Retinal pigment epithelial cell (primary cell): Measurements from ENCODE around the gene ARMC5.
"Not testable (repeated sequence)": the region's sequence is repeated elsewhere in the genome, so short reads cannot be mapped to it uniquely, and the experiment has no call there.

ENCODE experiments used
- DNase-seq: peaks from one replicate; pipeline ENCODE4 v3.0.0-alpha.2; 2010; ENCODE audit warnings: low read depth
- H3K4me3 ChIP-seq: 2 replicates; pipeline ENCODE4 v1.5.1; 2011; ENCODE audit warnings: mild to moderate bottlenecking, low read length, control low read depth, moderate library complexity
- TF ChIP-seq, protein P1 (sequence below): conservative IDR thresholded peaks from 2 replicates; pipeline ENCODE4 v1.5.1; 2011; ENCODE audit warnings: low read depth, low read length, control low read depth, inconsistent platforms

ARMC5 gene

DNA sequence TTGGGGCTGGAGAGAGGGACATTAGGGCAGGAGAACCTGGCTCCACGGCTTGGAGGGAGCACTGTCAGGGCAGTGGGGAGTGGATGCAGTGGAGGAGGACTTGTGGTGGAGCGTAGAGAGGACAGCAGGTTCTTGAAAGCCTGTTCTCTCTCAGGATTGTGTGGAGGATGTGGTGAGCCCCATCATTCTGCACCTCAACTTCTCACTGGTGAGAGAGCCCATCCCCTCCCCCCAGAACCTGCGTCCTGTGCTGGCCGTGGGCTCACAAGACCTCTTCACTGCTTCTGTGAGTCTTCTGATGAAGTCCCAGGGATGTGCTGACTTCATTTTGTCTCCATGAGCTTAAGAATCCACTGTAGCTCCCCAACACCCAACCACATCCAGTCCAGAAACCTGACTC, 44.6 kb upstream of the ARMC5 start:
- H3K4me3 ChIP-seq: no peak overlapping the region
- TF ChIP-seq, protein P1, sequence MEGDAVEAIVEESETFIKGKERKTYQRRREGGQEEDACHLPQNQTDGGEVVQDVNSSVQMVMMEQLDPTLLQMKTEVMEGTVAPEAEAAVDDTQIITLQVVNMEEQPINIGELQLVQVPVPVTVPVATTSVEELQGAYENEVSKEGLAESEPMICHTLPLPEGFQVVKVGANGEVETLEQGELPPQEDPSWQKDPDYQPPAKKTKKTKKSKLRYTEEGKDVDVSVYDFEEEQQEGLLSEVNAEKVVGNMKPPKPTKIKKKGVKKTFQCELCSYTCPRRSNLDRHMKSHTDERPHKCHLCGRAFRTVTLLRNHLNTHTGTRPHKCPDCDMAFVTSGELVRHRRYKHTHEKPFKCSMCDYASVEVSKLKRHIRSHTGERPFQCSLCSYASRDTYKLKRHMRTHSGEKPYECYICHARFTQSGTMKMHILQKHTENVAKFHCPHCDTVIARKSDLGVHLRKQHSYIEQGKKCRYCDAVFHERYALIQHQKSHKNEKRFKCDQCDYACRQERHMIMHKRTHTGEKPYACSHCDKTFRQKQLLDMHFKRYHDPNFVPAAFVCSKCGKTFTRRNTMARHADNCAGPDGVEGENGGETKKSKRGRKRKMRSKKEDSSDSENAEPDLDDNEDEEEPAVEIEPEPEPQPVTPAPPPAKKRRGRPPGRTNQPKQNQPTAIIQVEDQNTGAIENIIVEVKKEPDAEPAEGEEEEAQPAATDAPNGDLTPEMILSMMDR: no peak
- no peak for DNase-seq

DNA sequence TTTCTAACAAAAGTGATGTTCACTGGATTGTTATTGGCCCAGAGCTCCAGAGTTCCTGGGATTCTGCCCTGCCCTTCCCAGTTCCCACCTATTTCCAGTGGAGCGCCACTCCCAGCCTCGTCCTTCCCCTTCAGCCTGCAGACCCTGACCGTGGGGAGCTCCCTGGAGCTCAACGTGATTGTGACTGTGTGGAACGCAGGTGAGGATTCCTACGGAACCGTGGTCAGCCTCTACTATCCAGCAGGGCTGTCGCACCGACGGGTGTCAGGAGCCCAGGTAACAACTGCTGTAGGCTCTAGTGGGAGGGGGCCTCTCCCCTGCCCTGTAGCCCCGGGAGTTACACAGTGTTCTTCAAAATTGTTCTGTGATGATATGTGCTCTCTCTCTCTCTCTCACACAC, 42.9 kb upstream of the ARMC5 start:
- no peak overlapping the region for H3K4me3 ChIP-seq
- no peak for DNase-seq
- TF ChIP-seq, protein P1: no peak

DNA sequence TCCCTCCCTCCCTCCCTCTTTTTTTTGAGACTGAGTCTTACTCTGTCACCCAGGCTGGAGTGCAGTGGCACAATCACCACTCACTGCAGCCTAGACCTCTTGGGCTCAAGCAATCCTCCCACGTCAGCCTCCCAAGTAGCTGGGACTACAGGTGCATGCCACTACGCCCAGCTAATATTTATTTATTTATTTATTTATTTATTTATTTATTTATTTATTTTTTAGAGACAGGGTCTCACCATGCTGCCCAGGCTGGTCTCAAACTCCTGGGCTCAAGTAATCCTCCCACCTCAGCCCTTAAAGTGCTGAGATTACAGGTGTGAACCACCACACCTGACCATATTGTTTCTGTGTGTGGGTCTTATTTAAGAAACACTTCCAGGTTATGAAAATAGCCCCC, 42.3 kb upstream of the ARMC5 start:
- not testable (repeated sequence) for DNase-seq, H3K4me3 ChIP-seq

DNA sequence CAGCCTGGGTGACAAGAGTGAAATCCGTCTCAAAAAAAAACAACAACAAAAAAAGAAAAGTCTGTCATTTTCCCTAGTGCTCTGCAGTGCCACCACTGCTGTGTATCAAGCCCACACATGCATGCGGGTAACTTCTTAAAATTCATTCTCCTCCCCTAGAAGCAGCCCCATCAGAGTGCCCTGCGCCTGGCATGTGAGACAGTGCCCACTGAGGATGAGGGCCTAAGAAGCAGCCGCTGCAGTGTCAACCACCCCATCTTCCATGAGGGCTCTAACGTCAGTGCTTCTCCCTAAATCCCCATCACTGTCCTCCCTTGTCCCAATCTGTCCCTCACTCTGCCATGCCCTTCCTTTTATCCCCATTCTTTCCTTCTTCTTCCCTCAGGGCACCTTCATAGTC, 41.4 kb upstream of the ARMC5 start:
- no peak overlapping the region for H3K4me3 ChIP-seq
- DNase-seq: no peak
- TF ChIP-seq, protein P1: no peak

DNA sequence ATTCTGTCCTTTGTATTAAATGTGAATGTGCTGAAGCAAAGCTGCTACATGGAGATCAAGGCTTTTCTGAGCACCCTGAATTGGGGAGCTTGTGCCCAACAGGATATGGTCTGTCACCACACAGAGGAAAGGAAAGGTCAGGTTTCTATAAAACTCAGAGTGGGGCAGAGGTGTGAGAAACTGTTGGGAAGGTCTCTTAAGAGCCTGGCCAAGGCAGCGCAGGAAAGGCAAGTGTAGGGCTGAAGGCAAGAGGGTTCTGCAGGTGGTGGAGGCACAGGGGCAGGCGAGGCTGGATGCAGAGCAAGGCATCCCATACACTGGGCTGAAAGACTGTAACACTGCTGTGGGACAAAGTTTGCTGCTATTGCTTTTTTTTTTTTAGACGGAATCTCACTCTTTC, 39.3 kb upstream of the ARMC5 start:
- TF ChIP-seq, protein P1: no peak
- no peak for DNase-seq

DNA sequence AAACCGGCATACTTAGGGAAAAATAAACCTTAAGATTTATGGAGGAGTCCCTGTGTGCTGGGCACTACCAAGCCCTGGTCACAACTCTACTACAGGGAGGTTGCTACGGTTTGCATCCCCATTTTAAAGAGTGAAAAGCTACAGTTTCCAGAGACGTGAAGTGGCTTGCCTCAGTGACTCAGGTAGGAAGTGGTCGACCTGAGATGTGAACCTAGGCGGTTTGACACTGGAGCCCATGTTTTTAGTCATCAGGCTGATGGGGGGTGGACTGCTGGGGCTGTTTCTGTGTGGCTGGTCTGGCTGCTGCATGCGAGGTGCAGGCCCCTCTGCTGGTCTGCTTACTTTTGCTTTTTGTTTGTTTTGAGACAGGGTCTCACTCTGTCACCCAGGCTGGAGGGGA, 37.7 kb upstream of the ARMC5 start:
- TF ChIP-seq, protein P1: no peak
- DNase-seq: no peak
- H3K4me3 ChIP-seq: no peak overlapping the region

More for the DNA sequence above, 39.3 kb upstream of the ARMC5 start:
- H3K4me3 ChIP-seq: no peak overlapping the region

DNA sequence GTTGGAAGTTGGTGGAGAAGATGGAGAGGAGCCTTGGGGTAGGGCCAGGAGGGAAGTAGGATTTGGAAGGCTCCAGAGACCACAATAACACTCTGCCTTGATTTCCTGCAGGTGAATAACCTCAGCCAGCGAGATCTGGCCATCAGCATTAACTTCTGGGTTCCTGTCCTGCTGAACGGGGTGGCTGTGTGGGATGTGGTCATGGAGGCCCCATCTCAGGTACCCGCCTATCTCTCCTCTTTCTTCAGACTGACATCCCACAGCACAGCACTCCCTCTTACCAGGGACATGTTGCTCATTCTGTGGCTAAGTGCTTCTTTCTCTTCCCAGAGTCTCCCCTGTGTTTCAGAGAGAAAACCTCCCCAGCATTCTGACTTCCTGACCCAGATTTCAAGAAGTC, 36.1 kb upstream of the ARMC5 start:
- TF ChIP-seq, protein P1: no peak
- H3K4me3 ChIP-seq: no peak overlapping the region
- no peak for DNase-seq

DNA sequence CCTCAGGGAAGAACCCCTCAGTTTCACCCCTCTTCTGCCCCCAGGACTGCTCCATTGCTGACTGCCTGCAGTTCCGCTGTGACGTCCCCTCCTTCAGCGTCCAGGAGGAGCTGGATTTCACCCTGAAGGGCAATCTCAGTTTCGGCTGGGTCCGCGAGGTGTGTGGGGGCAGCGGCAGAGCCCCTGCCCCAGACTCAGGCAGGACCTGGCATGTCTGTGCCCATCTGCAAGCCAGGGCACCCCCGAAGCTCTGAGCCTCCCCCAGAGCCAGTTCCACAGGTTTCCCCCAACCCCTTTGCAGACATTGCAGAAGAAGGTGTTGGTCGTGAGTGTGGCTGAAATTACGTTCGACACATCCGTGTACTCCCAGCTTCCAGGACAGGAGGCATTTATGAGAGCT, 35.5 kb upstream of the ARMC5 start:
- TF ChIP-seq, protein P1: no peak
- DNase-seq: no peak

More for the DNA sequence above, 35.5 kb upstream of the ARMC5 start:
- no peak overlapping the region for H3K4me3 ChIP-seq
